Nephron (organoid): ENCODE data around the gene ITFG1.

Source experiments
- H3K27ac Mint-ChIP-seq, 3 experiments: 2 replicates each; pipeline ENCODE4 v1.8.0; 2020; ENCODE audit warnings: mixed read lengths in 3 of 3, mild to moderate bottlenecking in 2 of 3, moderate library complexity in 1 of 3
- H3K27me3 Mint-ChIP-seq: 2 replicates; pipeline ENCODE4 v1.8.0; 2021; ENCODE audit warnings: low read depth, mild to moderate bottlenecking, moderate library complexity, mixed read lengths
- H3K36me3 Mint-ChIP-seq: 2 replicates; pipeline ENCODE4 v1.8.0; 2020; ENCODE audit warnings: low read depth, mixed read lengths
- H3K4me1 Mint-ChIP-seq: 2 replicates; pipeline ENCODE4 v1.8.0; 2020; ENCODE audit warnings: mixed read lengths
- H3K4me3 Mint-ChIP-seq, 3 experiments: 2 replicates each; pipeline ENCODE4 v1.8.0; 2020; ENCODE audit warnings: mild to moderate bottlenecking in 3 of 3, mixed read lengths in 3 of 3, moderate library complexity in 2 of 3
- H3K9me3 Mint-ChIP-seq: 2 replicates; pipeline ENCODE4 v1.8.0; 2020; ENCODE audit warnings: mixed read lengths
- CTCF ChIP-seq, 3 experiments: fragments of 200-600 bp; sonication (generic); IDR thresholded peaks; one replicate each; pipeline ENCODE4 v1.5.0; 2021; ENCODE audit warnings: antibody characterized with exemption in 3 of 3; ENCODE audit not compliant: unreplicated experiment in 3 of 3

Gene ITFG1

GRCh38 chr16:47109361-47109760 is 351.5 kb downstream of the ITFG1 start:
- Mint-ChIP-seq H3K4me1 (no peaks in the 10 kb centered on the region), H3K27ac (no peak overlapping the region), H3K36me3 (peaks cover 26% of the 10 kb centered on the region), H3K4me3 (no peak overlapping the region), H3K27me3 (no peaks in the 10 kb centered on the region), H3K9me3 (no peaks in the 10 kb centered on the region)
- TF ChIP-seq CTCF (IDR thresholded peaks at IDR 0.05; ENCODE audit: unreplicated experiment in 3 of 3): no peak
